SW 1271 (cell line): Measurements from ENCODE around the gene SMYD5.
"Not testable (repeated sequence)": the region's sequence is repeated elsewhere in the genome, so short reads cannot be mapped to it uniquely, and the experiment has no call there.

Experiments
- DNase-seq, 2 experiments: peaks; one replicate each; lab custom pipeline; 2025; lab: John Stamatoyannopoulos, UW

The SMYD5 gene

GRCh38 chr2:73214120-73215035, at the start of gene SMYD5:
Gene SMYD5 (plus strand): TSS chr2:73214245. CDS start chr2:73214267, 22 bp downstream.
- DNase-seq = peak; percentile 43 to 74

DNA sequence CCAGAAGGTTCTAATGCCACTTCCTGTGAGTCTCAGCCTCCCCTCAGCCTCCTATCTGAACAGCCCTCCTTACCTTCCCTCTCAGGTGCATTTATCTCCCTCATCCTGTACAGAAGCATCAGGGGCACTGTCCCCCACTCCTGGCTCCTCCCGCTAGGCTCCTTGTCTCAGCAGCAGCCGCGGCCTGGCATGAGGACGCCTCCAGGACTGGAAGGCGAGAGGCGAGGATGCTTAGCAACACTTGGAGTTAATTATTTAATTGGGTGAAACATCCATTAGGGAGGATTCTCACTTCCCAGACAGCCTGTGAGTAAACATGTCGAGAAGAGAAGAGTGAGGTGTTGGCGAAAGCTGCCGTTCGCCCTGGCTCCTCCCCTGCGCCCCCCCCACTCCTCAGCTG, 48.1 kb upstream of the SMYD5 start:
- DNase-seq = not testable (repeated sequence)

DNA sequence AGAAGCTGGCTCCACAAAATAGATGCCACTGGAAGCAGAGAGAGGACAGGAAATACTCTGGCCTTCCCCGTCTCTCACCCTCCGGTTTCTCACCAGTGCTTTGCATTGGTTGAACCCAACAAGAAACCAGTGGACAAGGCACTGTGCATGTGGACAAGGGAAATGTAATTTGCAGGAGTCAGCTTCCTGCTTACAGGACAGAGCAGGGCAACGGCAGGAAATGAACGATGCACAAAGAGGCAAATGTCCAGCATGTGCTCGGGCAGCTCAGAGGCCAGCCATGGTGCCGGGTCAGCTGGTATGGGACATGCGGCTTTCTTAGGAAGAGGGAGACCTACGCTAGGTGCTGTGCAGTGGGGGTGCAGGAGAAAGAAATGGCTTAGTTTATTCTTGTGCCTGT, 47.2 kb upstream of the SMYD5 start:
- DNase-seq = not testable (repeated sequence)

- not testable (repeated sequence) for DNase-seq
These were observed 45.7 kb upstream of the SMYD5 start for GRCh38 chr2:73168348-73168747.

DNA sequence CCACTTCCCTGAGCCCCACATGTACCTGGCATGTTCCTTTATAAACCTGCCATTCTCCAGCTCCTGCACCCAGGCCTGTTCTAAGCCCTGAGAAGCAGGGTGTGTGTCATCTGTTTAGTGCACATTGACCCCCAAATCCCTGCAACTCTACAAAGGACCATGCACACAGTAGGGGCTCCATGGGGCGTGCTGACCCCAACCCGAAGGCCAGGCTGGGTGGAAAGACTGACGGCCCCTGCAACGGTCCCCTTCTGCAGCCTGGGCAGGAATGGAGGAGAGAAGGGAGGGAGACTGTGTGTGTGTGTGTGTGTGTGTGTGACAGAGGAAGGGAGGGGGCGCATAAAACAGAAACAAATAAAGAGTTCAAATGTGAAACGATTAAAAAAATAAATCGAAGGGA, 43.7 kb upstream of the SMYD5 start:
- DNase-seq = not testable (repeated sequence)

GRCh38 chr2:73172963-73173362, 41.1 kb upstream of the SMYD5 start:
- no peak for DNase-seq

GRCh38 chr2:73173781-73174180, 40.3 kb upstream of the SMYD5 start:
- no peak for DNase-seq

- DNase-seq = no peak
These were observed 39.8 kb upstream of the SMYD5 start for GRCh38 chr2:73174244-73174643.

GRCh38 chr2:73174941-73175662, 38.9 kb upstream of the SMYD5 start:
- DNase-seq = no peak

DNA sequence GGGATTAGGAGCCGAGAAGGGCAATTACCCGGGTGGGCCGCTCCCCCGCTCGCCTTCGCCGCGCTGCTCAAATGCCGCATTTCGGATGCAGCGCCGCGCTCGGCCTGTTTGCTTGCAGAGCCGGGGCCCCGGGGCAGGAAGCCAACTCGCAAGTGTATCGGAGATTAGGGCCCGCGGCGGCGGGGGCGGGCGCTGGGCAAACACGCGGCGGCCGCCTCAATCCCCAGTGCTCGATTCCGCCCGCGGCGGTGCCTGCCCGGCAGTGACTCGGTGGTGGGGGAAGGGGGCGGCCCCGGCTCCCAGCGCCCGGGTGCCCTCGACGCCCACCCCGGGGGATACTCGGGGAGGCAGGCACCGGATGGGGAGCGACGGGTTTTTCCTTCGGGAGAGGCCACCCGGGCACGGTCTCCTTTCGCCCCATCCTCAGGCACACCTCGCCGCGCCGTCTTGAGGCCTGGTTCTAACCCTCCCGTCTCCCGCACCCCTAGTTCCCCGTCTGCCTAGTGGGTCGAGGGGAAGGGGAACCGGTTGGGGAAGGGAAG, 38.3 kb upstream of the SMYD5 start:
- DNase-seq = no peak

DNA sequence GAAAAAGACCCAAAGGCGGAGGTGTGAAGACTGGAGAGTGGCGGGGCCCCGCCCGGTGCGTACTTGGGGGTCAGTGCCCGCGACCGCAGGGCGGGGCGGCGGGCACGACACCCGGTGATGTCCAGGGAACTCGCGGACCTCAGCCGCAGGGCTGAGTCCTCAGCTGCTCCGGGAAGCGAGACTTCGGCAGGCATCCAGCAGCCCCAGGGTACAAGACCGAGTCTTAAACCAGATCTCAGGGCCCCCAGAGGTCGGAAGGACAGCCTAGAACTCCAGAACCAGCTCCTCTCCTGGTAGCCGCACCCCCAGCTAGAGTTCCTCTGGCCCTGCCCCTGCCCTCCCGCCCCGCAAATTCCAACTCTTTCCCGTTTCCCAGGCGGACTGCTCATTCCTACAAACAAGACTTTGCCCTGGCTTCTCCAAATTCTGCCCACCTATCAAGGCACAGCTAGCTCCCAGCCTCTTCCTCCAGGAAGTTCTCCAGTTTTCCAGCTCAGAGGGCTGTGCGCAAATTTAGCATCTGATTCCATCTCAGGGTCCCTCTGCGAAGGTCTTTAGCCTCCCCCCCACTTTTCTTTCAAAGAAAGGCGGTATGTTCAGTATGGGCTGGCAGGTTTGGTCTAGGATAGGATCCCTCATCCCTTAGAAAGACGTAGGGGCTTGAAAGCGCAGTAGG, 37.7 kb upstream of the SMYD5 start:
- DNase-seq = no peak

DNA sequence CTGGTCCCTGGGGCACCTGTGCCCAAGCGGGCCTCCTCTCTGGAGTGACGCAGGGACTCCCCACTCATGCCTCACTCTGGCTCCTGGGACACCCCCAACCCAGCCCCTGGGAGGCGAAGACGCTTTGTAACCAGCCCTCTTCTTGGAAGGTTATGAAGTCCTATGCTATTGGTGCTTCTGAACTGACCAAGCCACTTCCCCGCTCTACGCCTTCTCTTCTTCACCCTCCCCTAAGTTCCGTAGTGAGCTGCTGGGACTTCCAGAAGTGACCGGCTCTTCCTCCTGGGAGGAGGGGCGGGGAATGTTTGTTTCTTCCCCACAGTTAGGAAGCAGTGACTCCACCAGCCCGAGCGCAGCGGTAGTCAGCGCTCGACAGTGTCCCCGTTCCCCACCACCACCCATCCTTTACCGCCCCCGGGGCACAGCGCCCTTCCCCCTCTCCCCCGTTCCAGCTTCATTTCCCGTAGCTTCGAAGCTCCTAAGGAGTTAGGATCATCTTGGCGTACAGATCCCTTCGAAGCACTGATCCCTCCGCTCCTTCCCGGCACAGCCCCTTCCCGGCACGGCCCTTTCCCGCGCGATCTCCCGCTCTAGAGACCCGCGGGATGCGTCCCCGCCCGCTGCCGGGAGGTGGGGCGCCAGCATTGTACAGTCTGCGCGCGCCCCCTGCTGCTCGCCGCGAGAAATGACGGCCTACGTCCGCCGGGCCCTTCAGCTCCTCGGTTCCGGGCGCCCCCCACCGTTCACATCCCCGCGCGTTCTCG, 37.0 kb upstream of the SMYD5 start:
- peak; percentile 30 to 80 for DNase-seq

- DNase-seq = no peak
These were observed 36.3 kb upstream of the SMYD5 start for GRCh38 chr2:73177645-73178255.

DNA sequence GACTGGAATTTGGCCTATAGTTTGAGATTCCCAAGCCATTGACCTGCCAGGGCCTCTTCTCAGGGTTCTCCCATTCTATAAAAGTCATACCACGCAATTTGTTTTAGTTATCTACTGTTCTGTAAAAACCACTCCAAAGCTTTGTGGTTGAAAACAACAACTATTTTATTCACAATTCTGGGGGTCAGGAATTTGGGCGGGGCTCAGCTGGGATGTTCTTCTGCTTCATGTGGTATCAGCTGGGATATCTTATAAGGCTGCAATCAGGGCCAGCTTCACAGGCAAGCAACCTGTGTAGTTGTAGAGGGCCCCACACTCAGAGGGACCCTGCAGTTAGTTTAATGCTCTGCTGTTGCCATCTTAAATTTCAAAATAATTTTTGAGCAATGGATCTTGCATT, 28.1 kb upstream of the SMYD5 start:
- DNase-seq = no peak

GRCh38 chr2:73187549-73187948, 26.5 kb upstream of the SMYD5 start:
- no peak for DNase-seq

DNA sequence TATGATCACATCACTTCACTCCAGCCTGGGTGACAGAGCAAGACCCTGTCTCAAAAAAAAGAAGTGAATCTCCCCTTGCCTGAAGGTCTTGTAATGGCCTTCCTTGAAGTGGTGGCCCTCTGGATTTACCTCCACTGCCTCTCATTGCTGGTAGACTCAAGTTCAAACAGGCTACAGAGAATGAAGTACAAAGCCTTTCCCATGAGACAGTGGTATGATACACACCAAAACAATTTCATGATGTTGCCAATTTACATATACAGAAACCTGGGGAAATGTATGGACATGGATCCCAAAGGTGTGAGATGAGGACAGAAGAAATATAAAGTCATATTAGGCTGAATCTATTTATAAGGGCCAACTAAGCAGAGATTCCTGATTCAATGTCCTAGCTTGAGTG, 16.5 kb upstream of the SMYD5 start:
- DNase-seq = no peak

DNA sequence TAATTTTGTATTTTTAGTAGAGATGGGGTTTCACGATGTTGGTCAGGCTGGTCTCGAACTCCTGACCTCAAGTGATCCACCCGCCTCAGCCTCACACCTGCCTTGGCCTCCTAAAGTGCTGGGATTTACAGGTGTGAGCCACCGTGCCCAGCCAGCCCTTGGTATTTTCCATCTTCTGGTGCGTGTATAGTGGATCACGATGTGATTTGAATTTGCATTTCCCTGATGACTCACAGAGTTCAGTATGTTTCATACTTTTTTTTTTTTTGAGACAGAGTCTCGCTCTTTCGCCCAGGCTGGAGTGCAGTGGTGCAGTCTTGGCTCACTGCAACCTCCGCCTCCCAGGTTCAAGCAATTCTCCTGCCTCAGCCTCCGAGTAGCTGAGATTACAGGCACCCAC, 13.8 kb upstream of the SMYD5 start:
- DNase-seq = not testable (repeated sequence)

DNA sequence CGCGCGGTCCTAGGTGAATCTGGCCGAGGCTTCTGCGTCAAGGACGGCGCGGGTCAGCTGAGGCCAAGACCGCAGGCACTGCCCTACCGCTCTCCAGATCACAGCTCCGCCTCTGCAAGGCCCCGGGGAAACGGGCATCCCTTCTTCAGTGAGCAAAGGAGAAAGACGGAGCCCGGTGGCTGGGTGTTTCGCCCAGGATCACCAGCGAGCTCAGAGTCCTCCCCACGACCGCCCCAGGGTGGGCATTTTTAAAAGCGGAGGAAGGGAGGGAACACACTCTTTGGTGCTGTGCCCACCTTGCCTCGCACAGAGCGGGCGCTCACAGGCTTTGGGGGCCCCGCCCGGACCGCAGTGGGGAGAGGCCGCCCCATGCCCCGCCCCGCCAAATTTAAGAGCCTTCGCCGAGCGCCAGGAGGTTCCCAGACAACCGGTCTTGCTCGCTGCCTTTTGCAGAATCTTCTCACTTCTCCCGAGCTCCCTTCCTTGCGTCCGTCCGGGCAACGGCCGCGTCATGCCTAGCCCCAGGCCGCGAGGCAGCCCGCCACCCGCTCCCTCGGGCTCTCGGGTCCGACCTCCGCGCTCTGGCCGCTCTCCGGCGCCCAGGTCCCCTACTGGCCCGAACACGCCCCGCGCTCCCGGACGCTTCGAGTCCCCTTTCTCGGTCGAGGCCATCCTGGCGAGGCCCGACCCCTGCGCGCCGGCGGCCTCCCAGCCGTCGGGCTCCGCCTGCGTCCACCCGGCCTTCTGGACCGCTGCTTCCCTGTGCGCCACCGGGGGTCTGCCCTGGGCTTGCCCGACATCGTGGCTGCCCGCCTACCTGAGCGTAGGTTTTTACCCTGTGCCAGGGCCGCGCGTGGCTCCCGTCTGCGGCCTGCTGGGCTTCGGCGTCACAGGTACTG, 11.6 kb upstream of the SMYD5 start, which contains the start of gene NOTO:
Gene NOTO, plus strand, starts transcription at position 419 of the 899 bp plus-strand sequence. Its CDS starts 93 bp downstream, at position 512.
- no peak for DNase-seq

DNA sequence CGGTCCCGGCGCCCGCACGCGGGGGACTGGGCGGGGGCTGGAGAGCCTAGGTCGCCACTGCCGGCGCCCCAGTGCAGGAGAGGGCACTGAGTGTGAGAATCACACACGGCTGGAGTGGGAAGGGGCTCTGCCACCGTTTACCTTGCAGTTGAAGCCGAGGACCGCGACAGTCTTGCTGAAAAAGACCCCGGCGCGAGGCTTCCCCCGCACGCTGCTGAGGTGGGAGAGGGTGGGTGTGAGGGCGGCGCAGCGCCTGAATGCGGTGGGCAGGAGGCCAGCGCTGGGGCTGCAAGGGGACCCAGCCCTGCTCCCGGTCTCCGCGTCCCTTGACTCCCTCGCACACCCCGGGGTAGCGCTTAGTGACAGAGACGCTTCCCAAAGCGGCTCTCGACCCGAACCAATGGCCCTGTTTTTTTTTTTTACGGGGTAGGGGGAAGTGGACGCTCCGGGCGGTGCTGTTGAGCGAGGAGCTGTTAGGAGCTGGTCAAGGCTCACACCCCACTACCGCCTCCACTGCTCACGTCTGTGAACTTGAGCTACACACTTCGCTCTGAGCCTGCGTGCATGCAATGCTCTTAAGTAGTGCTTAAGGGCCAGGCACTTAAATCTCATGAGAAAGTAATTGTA, 10.9 kb upstream of the SMYD5 start:
- DNase-seq = no peak
